Mesothelial cell of epicardium (in vitro differentiated cells): ENCODE results near the gene OR4S1. TPM values are rescaled to one million over a fixed set of nuclear protein-coding genes. Genes with fewer than 3 reads are reported as not detected.

Experiments used
- DNase-seq, 2 experiments: peaks; one replicate each; pipeline ENCODE4 v3.0.0; 2021; ENCODE audit warnings: low spot score in 2 of 2; ENCODE audit not compliant: unreplicated experiment in 2 of 2
- H3K27ac Mint-ChIP-seq: 2 replicates; pipeline ENCODE4 v1.8.0; 2021; ENCODE audit warnings: mixed read lengths
- H3K27me3 Mint-ChIP-seq: 2 replicates; pipeline ENCODE4 v1.8.0; 2021; ENCODE audit warnings: low read depth, mixed read lengths
- H3K36me3 Mint-ChIP-seq: 2 replicates; pipeline ENCODE4 v1.8.0; 2021; ENCODE audit warnings: mixed read lengths
- H3K4me1 Mint-ChIP-seq: 2 replicates; pipeline ENCODE4 v1.8.0; 2021; ENCODE audit warnings: mixed read lengths
- H3K4me3 Mint-ChIP-seq: 2 replicates; pipeline ENCODE4 v1.8.0; 2021; ENCODE audit warnings: mild to moderate bottlenecking, moderate library complexity, mixed read lengths
- H3K9me3 Mint-ChIP-seq: 2 replicates; pipeline ENCODE4 v1.8.0; 2021; ENCODE audit warnings: mixed read lengths
- CTCF ChIP-seq: fragments of 200-600 bp; sonication (generic); IDR thresholded peaks from one replicate; pipeline ENCODE4 v1.5.0; 2021; ENCODE audit warnings: antibody characterized with exemption; ENCODE audit not compliant: unreplicated experiment
- total RNA-seq: library from RNA; stranded (reverse); gene quantifications from 3 replicates; pipeline ENCODE4 v1.2.1, GENCODE V29; 2021

Gene OR4S1
- not detected in 3 replicates for total RNA-seq

- Mint-ChIP-seq H3K36me3 (no peaks in the 10 kb centered on the region), H3K4me1 (no peaks in the 10 kb centered on the region), H3K9me3 (peaks cover 71% of the 10 kb centered on the region), H3K27me3 (no peaks in the 10 kb centered on the region), H3K4me3 (no peak within 1 kb of the TSS), H3K27ac (no peak within 1 kb of the TSS)
- DNase-seq: no peak
- TF ChIP-seq CTCF: no peak
These were observed at the start of gene OR4S1 for GRCh38 chr11:48305923-48306322. TSS of gene OR4S1 (plus strand) at chr11:48306223. CDS start at chr11:48306223, 0 bp downstream.

- Mint-ChIP-seq H3K27me3 (no peaks in the 10 kb centered on the region), H3K36me3 (no peaks in the 10 kb centered on the region), H3K27ac (no peak overlapping the region), H3K4me3 (no peak overlapping the region), H3K9me3 (peaks cover 70% of the 10 kb centered on the region), H3K4me1 (no peaks in the 10 kb centered on the region)
- TF ChIP-seq CTCF: no peak
- no peak for DNase-seq
These were observed 44.4 kb upstream of the OR4S1 start for GRCh38 chr11:48261600-48261999.

GRCh38 chr11:48263423-48263911 lies 42.6 kb upstream of the OR4S1 start, which contains the start of gene OR4X1:
TSS of gene OR4X1 (plus strand) at chr11:48263861. CDS start at chr11:48263861, 0 bp downstream.
- H3K4me3 Mint-ChIP-seq: no peak within 1 kb of the TSS
- H3K27me3 Mint-ChIP-seq: no peaks in the 10 kb centered on the region
- no peaks in the 10 kb centered on the region for H3K36me3 Mint-ChIP-seq
- H3K4me1 Mint-ChIP-seq: no peaks in the 10 kb centered on the region
- no peak for DNase-seq
- H3K27ac Mint-ChIP-seq: no peak within 1 kb of the TSS
- peaks cover 55% of the 10 kb centered on the region for H3K9me3 Mint-ChIP-seq
- no peak for TF ChIP-seq CTCF

GRCh38 chr11:48270621-48271020 lies 35.4 kb upstream of the OR4S1 start:
- Mint-ChIP-seq H3K9me3 (peaks cover 59% of the 10 kb centered on the region), H3K27ac (no peak overlapping the region), H3K36me3 (no peaks in the 10 kb centered on the region), H3K27me3 (no peaks in the 10 kb centered on the region), H3K4me1 (no peaks in the 10 kb centered on the region), H3K4me3 (no peak overlapping the region)
- DNase-seq: no peak
- TF ChIP-seq CTCF: no peak

GRCh38 chr11:48272606-48273005 lies 33.4 kb upstream of the OR4S1 start:
- DNase-seq: no peak
- no peaks in the 10 kb centered on the region for H3K4me1 Mint-ChIP-seq
- H3K4me3 Mint-ChIP-seq: no peak overlapping the region
- no peaks in the 10 kb centered on the region for H3K27me3 Mint-ChIP-seq
- H3K27ac Mint-ChIP-seq: no peak overlapping the region
- H3K36me3 Mint-ChIP-seq: no peaks in the 10 kb centered on the region
- H3K9me3 Mint-ChIP-seq: peaks cover 70% of the 10 kb centered on the region
- no peak for TF ChIP-seq CTCF
